ENCODE data around the gene TEAD1. TPM values are rescaled to one million over a fixed set of nuclear protein-coding genes. Genes with fewer than 3 reads are reported as not detected.

Gene TEAD1
- total and polyA plus RNA-seq, 9 of the 15 experiments (the other 6 are each of a cell fraction or from before 2014, with no cell fraction given), result 1.7 to 17.7 (median 10.8) TPM

DNA sequence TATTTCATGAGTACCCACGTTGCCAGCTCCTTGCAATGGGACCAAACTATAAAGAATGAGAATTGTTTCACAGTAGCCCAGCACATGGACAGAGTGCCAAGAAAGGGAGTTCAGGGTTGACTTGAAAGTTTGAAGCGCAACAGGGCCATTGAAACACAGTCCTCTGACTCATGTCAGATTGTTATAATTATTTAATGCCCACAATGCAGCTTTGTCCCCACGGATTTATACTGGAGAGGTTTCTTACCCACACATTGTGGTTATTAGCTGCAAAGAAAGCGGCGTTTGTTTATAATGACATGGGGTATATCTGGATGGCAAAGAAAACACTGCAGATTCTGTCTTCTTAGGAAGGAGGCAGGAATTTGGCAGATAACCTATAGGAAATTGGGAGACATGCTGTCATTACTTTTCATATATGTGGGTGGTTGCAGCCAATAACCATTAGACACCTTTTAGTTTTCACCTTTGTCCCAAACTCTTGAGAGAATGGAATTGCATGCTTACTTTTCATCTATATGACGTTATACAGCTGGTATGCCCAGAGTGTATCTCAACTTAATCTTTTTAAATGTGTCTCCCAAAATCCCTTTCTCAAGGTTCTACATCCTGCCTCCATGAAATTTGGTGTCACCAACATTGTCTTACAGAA lies 143.6 kb downstream of the TEAD1 start:
- DNase-seq (ENCODE audit: extremely low read depth in 1 of 4, low spot score in 3 of 4), result no peak
- H3K27ac ChIP-seq (ENCODE audit: extremely low read depth, low read depth, low read length), result no peak overlapping the region
- 67% methylated on average over 6 of the region's 6 CpGs for WGBS (ENCODE audit: insufficient coverage, low coverage, missing lambda C conversion rate)
- peaks cover 7% of the 10 kb centered on the region; the same call in 2 of the 3 replicates for H3K79me2 ChIP-seq (ENCODE audit: control insufficient read depth, insufficient read depth, low read length)
- H3K9me1 ChIP-seq (ENCODE audit: control insufficient read depth, insufficient read depth, low read length), result no peaks in the 10 kb centered on the region
- H3K27me3 ChIP-seq (ENCODE audit: control insufficient read depth in 2 of 2, insufficient read depth in 2 of 2, low read length in 2 of 2), result no peaks in the 10 kb centered on the region
- no peak for FAIRE-seq
- H3K36me3 ChIP-seq (ENCODE audit: control insufficient read depth, insufficient read depth, low read length), result no peaks in the 10 kb centered on the region
- in situ Hi-C loops (cut with MboI) (no loop called here), intact Hi-C loops (cut with micrococcal nuclease) (no loop called here)
- H3K4me1 ChIP-seq (replicated peaks in 1 of 2; ENCODE audit: control insufficient read depth in 2 of 2, insufficient read depth in 2 of 2, low read length in 2 of 2), result peaks cover 18 to 35% of the 10 kb centered on the region in 2 experiments
- POLR2A ChIA-PET, result interaction anchor here (1.3 to 1.7 kb wide), 2 partner anchors 10 to 32 kb away, joined by 3 to 4 read pairs; no protein-coding TSS in a partner anchor
- peaks cover under 1% of the 10 kb centered on the region; the same call in 1 of the 2 replicates for H4K20me1 ChIP-seq (replicated peaks; ENCODE audit: control insufficient read depth, insufficient read depth, low read length)
- no TSS peak for BruUV-seq (replicated peaks)
- H3K9ac ChIP-seq (ENCODE audit: insufficient read depth in 1 of 2, low read depth in 2 of 2, low read length in 2 of 2), result no peak overlapping the region
- no peak for ATAC-seq
- no peak overlapping the region for H3K4me3 ChIP-seq
- H3K4me2 ChIP-seq (ENCODE audit: insufficient read depth, low read length), result no peak overlapping the region
- no peaks in the 10 kb centered on the region for H3K9me3 ChIP-seq (replicated peaks; ENCODE audit: control insufficient read depth, insufficient read depth, low read depth, low read length)
- H2AFZ ChIP-seq (ENCODE audit: low read depth, low read length), result no peak overlapping the region
- CTCF ChIA-PET (ENCODE audit: low intra/inter-chr PET ratio), result no interaction called here
- TF ChIP-seq, protein P1, sequence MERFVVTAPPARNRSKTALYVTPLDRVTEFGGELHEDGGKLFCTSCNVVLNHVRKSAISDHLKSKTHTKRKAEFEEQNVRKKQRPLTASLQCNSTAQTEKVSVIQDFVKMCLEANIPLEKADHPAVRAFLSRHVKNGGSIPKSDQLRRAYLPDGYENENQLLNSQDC (CRISPR knock-in tag; IDR thresholded peaks at IDR 0.05), result no peak
- TF ChIP-seq BRF2 (IDR thresholded peaks at IDR 0.05; ENCODE audit: borderline replicate concordance, insufficient read depth, insufficient read length), result no peak
- no peak for TF ChIP-seq GABPA (tag; conservative IDR thresholded peaks at IDR 0.05; ENCODE audit: low read depth)
- TF ChIP-seq, protein P2, sequence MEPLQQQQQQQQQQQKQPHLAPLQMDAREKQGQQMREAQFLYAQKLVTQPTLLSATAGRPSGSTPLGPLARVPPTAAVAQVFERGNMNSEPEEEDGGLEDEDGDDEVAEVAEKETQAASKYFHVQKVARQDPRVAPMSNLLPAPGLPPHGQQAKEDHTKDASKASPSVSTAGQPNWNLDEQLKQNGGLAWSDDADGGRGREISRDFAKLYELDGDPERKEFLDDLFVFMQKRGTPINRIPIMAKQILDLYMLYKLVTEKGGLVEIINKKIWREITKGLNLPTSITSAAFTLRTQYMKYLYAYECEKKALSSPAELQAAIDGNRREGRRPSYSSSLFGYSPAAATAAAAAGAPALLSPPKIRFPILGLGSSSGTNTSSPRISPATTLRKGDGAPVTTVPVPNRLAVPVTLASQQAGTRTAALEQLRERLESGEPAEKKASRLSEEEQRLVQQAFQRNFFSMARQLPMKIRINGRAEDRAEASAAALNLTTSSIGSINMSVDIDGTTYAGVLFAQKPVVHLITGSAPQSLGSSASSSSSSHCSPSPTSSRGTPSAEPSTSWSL (CRISPR knock-in tag; IDR thresholded peaks at IDR 0.05; ENCODE audit: borderline replicate concordance), result no peak
- TF ChIP-seq CREB1 (IDR thresholded peaks at IDR 0.05), result no peak
- TF ChIP-seq CREB1 (CRISPR knock-in tag; IDR thresholded peaks at IDR 0.05), result no peak
- TF ChIP-seq PRPF4 (IDR thresholded peaks at IDR 0.05; ENCODE audit: insufficient read depth, low read depth, low read length, poor library complexity, severe bottlenecking), result no peak
- no peak for TF ChIP-seq ZNF79 (CRISPR knock-in tag; IDR thresholded peaks at IDR 0.05; ENCODE audit: low read depth)
- no peak for TF ChIP-seq PHF21A (IDR thresholded peaks at IDR 0.05; ENCODE audit: borderline replicate concordance, low read depth)
- no peak for TF ChIP-seq NKRF (IDR thresholded peaks at IDR 0.05; ENCODE audit: borderline replicate concordance)
